ENCODE data around the gene ALK. TPM values are rescaled to one million over a fixed set of nuclear protein-coding genes. Genes with fewer than 3 reads are reported as not detected.

ALK gene
- polyA plus RNA-seq, 2 of the 4 experiments (the other 2 are of a cell fraction), result not detected

DNA sequence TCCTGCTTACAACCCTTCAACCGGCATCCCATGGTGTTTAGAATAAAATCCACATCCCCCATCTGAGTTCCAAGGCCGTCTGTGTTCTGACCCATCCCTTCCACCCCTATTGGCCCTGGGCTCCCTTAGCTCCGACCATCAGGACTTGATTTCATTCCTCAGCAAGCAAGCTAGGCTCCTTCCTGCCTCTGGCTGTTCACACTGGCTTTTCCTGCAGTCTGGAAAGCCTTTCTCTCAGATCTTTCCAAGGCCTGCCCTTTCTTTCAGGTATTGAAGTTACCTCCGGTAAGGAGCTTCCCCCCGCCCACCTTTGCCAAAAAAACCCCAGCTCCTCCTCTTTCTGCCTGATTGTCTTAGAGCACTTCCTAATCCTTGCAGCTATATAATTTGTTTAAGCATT is 719.4 kb downstream of the ALK start:
- DNase-seq (ENCODE audit: low read depth in 1 of 2, low spot score in 1 of 2) (no peak), ATAC-seq (peak in 1 of 2 experiments; percentile 54; a peak in 3 of 6 replicates), FAIRE-seq (no peak)
- CTCF ChIA-PET, result interaction anchor here (0.6 to 10.3 kb wide), 7 partner anchors 9 to 1548 kb away, joined by 3 to 69 read pairs (median 4); no protein-coding TSS in a partner anchor
- Histone ChIP-seq H3K27ac (no peak overlapping the region), H3K4me1 (no peaks in the 10 kb centered on the region), H3K4me2 (no peak overlapping the region), H3K4me3 (no peak overlapping the region), H3K9me3 (no peaks in the 10 kb centered on the region)
- no peak for TF ChIP-seq JUN (IDR thresholded peaks at IDR 0.05)
- no peak for TF ChIP-seq RARB (CRISPR knock-in tag; IDR thresholded peaks at IDR 0.05)
- POLR2A ChIA-PET, result no interaction called here
- WGBS (ENCODE audit: missing lambda C conversion rate), result 78% methylated on average over 5 of the region's 5 CpGs

DNA sequence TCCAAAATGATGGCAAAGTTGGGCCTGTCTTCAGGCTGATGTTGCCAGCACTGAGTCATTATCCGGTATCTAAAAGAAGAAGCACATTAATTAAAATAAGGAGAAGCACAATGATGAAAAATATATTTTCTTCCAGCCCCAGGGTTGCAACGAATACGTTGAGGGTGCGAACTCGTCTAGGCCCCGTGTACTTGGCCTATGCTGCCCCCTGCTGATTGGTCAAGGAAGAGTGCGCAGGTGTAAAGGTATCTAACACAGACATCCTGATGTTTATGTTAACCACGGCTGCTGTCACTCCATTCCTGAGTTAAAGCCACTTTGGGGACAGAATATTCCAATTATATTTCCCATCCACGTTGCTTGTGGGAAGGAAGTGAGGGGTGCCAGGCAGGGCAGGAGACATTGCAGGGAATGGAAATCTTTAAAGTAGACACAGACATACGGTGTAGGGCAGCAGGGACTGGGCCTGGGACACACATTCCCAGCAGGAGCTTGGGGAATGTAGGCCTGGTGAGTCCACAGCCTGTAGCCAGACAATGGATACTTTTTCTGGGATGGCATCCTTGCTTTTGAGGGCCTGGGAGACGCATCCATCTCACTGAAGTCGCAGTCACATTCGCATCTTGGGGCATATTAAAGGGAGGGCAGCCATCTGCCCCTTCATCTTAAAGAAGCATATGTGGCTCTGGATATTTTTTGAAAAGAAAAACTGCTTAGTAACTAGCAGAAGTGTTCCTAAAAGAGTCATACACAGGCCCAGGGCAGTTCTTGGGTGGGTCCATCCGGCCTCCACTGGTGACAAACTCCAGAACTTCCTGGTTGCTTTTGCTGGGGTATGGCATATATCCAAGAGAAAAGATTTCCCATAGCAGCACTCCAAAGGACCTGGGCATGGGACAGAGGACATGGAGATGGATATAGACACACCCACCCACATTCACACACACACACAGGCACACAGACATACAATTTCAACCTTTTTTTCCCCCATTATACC is 724.3 kb downstream of the ALK start:
- POLR2A ChIA-PET, result no interaction called here
- Histone ChIP-seq H3K4me1 (peaks cover 3% of the 10 kb centered on the region; the same call in 1 of the 3 replicates), H3K9me3 (no peaks in the 10 kb centered on the region), H3K4me3 (no peak overlapping the region), H3K4me2 (no peak overlapping the region), H3K27ac (no peak overlapping the region)
- peak; percentile 89 to 96 for ATAC-seq
- peak; percentile 95 for FAIRE-seq
- TF ChIP-seq, protein P1, sequence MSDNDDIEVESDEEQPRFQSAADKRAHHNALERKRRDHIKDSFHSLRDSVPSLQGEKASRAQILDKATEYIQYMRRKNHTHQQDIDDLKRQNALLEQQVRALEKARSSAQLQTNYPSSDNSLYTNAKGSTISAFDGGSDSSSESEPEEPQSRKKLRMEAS (IDR thresholded peaks at IDR 0.05), result peak; percentile 27; the same call in 1 of the 2 replicates
- TF ChIP-seq, protein P2, sequence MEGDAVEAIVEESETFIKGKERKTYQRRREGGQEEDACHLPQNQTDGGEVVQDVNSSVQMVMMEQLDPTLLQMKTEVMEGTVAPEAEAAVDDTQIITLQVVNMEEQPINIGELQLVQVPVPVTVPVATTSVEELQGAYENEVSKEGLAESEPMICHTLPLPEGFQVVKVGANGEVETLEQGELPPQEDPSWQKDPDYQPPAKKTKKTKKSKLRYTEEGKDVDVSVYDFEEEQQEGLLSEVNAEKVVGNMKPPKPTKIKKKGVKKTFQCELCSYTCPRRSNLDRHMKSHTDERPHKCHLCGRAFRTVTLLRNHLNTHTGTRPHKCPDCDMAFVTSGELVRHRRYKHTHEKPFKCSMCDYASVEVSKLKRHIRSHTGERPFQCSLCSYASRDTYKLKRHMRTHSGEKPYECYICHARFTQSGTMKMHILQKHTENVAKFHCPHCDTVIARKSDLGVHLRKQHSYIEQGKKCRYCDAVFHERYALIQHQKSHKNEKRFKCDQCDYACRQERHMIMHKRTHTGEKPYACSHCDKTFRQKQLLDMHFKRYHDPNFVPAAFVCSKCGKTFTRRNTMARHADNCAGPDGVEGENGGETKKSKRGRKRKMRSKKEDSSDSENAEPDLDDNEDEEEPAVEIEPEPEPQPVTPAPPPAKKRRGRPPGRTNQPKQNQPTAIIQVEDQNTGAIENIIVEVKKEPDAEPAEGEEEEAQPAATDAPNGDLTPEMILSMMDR (IDR thresholded peaks at IDR 0.05), result peak; percentile 92
- 0 out of 2 replicates have a peak, but pooled peaks have one; percentile 20 for TF ChIP-seq TP53 (CRISPR knock-in tag; IDR thresholded peaks at IDR 0.05)
- no peak for TF ChIP-seq HOXB5 (CRISPR knock-in tag; IDR thresholded peaks at IDR 0.05)
- peak; percentile 98 to 99 for TF ChIP-seq RAD21 (conservative IDR thresholded peaks at IDR 0.05 in 1 of 2, IDR thresholded peaks at IDR 0.05 in 1 of 2)
- TF ChIP-seq SMC3 (IDR thresholded peaks at IDR 0.05), result peak; percentile 97
- CTCF ChIA-PET, result interaction anchor here (0.6 to 10.3 kb wide), 15 partner anchors 9 to 377 kb away, joined by 3 to 69 read pairs (median 3); no protein-coding TSS in a partner anchor
- peak; percentile 79 to 81 for DNase-seq (ENCODE audit: low read depth in 1 of 2, low spot score in 1 of 2)
- WGBS (ENCODE audit: missing lambda C conversion rate), result 37% methylated on average over 14 of the region's 14 CpGs

DNA sequence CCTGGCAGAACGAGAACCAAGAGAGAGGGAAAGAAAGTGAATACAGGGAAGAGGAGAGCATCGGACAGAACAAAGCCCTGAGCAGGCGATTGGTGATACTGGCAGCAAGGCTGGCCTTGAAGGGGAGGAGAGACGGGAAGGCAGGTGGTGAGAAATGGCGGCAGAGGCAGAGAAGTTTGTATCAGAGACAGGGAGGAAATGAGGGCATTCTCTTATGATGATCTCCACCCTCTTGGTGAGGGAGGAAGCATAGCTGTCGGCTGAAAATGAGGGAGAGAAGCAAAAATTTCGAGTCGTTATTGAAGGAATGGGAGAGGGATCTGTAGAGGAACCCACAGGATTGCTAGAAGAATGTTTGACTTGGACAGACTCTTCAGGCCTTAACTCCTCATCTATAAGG is 725.6 kb downstream of the ALK start:
- Histone ChIP-seq H3K27ac (no peak overlapping the region), H3K9me3 (no peaks in the 10 kb centered on the region), H3K4me1 (peaks cover 3% of the 10 kb centered on the region; the same call in 1 of the 3 replicates), H3K4me2 (no peak overlapping the region), H3K4me3 (no peak overlapping the region)
- ChIA-PET CTCF (interaction anchor here (0.5 to 10.3 kb wide), 15 partner anchors 9 to 260 kb away, joined by 3 to 69 read pairs (median 4); partner anchors contain the start of gene PCARE), POLR2A (no interaction called here)
- WGBS (ENCODE audit: missing lambda C conversion rate), result 86% methylated on average over 8 of the region's 8 CpGs
- ATAC-seq (peak in 1 of 2 experiments; percentile 10; a peak in 1 of 6 replicates), DNase-seq (ENCODE audit: low read depth in 1 of 2, low spot score in 1 of 2) (no peak), FAIRE-seq (peak; percentile 54)
- TF ChIP-seq CBX8 (IDR thresholded peaks at IDR 0.05) (no peak), ZSCAN20 (CRISPR knock-in tag; IDR thresholded peaks at IDR 0.05) (no peak), TP53 (CRISPR knock-in tag; IDR thresholded peaks at IDR 0.05) (no peak), SREBF2 (IDR thresholded peaks at IDR 0.05) (no peak), HEYL (CRISPR knock-in tag; IDR thresholded peaks at IDR 0.05) (no peak), NPAS2 (CRISPR knock-in tag; IDR thresholded peaks at IDR 0.05; ENCODE audit: borderline replicate concordance) (no peak), CHD2 (IDR thresholded peaks at IDR 0.05; ENCODE audit: low read length, partially characterized antibody) (no peak)
- TF ChIP-seq, protein P3, sequence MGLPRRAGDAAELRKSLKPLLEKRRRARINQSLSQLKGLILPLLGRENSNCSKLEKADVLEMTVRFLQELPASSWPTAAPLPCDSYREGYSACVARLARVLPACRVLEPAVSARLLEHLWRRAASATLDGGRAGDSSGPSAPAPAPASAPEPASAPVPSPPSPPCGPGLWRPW (IDR thresholded peaks at IDR 0.05), result no peak
- TF ChIP-seq, protein P4, sequence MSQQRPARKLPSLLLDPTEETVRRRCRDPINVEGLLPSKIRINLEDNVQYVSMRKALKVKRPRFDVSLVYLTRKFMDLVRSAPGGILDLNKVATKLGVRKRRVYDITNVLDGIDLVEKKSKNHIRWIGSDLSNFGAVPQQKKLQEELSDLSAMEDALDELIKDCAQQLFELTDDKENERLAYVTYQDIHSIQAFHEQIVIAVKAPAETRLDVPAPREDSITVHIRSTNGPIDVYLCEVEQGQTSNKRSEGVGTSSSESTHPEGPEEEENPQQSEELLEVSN (IDR thresholded peaks at IDR 0.05; ENCODE audit: borderline replicate concordance, low read depth), result no peak

Measured in A549 (cell line).